ENCODE measurements around the gene PDE4D.
"Not testable (repeated sequence)": the region's sequence is repeated elsewhere in the genome, so short reads cannot be mapped to it uniquely, and the experiment has no call there.

Gene PDE4D

DNA sequence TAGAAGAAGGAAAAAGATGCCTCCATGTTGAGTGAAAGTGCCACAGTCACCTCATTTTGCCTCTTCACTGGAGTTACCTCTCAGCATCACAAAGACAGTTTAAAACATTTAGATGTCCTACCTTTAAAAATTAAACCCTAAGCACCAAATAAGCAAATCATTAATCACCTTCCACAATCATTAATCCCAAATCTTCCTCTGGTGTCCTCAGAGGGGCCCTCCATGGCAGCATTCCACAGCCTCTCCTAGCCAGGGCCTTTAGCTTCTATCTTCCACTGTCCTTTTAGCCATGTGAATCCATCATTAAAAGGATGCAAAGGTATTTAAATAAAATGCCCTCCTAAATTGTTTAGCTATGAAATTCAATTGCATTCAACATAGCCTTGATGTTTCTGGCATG lies 310.8 kb downstream of the PDE4D start:
- no peak for DNase-seq (ENCODE audit: low spot score)

DNA sequence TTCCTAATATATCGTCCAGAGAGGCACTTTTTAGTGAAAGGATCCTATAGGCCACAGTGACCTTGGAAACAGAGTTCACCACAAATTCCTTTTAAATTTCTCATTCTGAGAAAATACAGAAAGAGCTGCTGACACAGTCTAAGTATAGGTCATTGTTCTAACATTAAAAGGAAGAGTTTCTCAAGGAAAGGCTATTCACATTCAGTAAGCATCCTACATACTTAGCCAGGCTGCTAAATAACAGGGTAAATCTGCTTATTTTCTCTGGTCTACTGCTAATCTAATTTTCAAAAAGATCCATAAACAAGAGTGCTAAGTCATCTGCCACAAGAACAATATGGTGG lies 313.7 kb downstream of the PDE4D start:
- DNase-seq (ENCODE audit: low spot score), result no peak

DNA sequence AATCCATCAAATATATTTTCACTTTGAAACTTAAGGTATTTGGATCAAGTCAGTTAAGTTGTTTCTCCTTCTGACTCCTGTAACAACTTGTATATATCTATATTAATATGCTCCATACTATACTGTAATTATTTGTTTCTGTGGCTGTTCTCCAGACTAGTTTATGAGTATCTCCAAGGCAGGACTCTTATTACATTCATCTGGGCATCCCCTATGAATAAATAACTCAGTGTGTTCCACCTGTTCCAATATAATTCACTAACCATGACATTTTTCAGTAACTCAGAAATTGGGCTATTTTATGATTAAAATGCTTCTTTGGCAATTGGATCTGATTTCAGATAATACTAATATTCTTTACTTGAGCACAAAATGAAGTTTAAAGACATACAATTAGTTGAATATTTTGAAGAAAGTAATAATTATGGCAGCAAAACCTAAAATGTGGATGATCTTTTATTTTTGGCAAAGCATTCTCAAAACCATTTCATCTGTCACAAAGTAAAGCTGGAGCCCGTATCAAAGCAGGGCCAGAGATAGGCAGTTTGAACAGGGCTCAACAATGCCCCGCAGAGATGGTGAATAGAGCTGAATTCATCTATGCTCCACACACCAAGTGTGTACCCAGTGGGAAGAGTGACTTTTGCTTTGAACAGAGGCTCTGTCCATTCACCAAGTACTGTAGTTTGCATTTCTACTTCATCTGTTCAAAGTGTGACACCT lies 314.3 kb downstream of the PDE4D start:
- DNase-seq (ENCODE audit: low spot score), result no peak

GRCh38 chr5:59577485-59577884 lies 316.0 kb downstream of the PDE4D start:
- no peak for DNase-seq (ENCODE audit: low spot score)

DNA sequence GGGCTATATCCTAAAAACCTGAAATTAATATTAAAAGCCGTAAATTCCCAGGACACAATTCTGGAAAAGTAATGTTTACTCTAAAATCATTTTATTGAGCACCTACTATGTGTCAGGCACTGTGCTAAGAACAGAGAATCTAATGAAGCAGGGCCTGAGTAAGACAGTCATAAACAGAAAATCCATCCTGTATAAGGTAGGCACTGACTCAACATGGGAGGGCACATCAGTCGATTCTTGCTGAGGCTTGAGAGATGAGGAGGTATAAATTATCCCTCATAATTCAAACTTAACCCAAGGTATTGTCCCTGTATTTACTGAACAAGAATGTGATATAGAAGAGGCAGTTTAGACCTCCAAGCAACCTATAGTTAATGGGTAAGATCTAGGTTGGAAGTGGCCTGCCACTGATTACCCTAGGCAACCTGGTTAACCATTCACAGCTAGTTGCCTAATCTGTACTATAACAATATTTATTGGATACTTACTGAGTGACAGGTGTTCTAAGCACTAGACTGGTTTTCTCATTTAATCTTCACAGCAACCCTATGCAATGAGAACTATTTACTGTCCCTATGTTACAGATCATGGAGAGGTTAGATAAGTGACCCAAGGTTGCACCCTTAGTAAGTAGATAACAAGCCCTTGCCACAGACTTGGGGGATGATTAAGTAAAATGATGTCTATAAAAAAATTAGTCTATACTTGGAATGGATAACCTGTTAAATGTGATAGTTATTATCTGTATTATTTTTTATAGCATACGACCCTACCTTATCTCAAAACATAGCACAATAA lies 317.7 kb downstream of the PDE4D start:
- no peak for DNase-seq (ENCODE audit: low spot score)

DNA sequence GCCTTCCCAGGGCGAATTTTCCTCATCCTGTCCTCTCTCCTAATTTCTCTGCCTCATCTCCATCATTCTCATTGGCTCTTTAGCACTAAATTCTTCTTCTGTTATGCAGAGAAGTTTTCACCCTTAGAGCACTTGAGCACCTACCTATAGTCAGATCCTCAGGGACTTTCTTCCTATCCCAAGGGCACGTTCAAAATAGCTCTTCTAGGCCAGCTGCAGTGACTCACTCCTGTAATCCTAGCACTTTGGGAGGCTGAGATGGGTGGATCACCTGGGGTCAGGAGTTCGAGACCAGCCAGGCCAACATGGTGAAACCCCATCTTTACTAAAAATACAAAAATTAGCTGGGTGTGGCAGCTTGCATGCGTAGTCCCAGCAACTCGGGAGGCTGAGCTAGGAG lies 320.0 kb downstream of the PDE4D start:
- DNase-seq (ENCODE audit: low spot score), result not testable (repeated sequence)

- DNase-seq (ENCODE audit: low spot score), result no peak
Measured at GRCh38 chr5:59571067-59571466, 322.5 kb downstream of the PDE4D start.

GRCh38 chr5:59569608-59570334 lies 323.8 kb downstream of the PDE4D start:
- no peak for DNase-seq (ENCODE audit: low spot score)

DNA sequence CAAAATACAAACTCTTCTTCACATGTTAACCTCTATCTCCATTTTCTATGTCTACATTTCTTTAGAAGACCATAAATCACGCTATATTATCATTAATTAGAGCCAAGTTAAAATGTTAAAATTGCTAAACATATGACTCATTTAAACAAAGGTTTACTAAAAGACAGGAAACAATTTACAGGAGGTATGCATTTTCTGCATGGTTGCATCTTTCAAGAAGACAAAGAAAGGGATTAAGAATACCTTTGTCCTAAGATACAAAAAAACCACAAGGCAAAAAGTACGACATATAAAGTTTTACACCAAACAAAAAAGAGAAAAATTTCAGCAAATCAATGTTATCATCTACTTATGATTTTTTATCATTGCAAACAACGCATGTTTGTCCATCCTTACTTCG lies 324.4 kb downstream of the PDE4D start:
- DNase-seq (ENCODE audit: low spot score), result no peak

GRCh38 chr5:59568161-59568560 lies 325.4 kb downstream of the PDE4D start:
- DNase-seq (ENCODE audit: low spot score), result no peak

DNA sequence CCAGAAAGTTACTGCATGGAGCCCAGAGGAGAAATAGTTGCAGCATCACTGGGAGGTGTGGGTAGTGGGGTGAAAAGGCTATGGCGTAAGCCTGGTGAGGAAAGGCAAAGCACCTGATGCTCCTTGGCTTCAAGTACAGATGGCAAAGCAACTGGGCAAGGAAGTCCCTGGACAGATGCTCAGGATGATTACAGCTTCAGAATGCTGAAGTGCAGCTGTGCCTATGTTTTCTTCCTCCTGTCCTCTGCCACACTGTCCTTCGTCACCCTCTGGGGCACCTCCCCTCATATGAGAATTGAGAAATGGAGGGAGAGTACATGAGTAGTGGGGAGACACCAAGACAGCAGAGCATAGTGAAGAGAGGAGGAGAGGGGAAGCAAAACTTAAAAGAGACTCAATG lies 328.0 kb downstream of the PDE4D start:
- DNase-seq (ENCODE audit: low spot score), result no peak

GRCh38 chr5:59564895-59565294 lies 328.6 kb downstream of the PDE4D start:
- DNase-seq (ENCODE audit: low spot score), result no peak

- no peak for DNase-seq (ENCODE audit: low spot score)
Measured at GRCh38 chr5:59562756-59563389, 330.7 kb downstream of the PDE4D start.

- DNase-seq (ENCODE audit: low spot score), result no peak
Measured at GRCh38 chr5:59560553-59560952, 333.0 kb downstream of the PDE4D start.

GRCh38 chr5:59559847-59560246 lies 333.7 kb downstream of the PDE4D start:
- no peak for DNase-seq (ENCODE audit: low spot score)

DNA sequence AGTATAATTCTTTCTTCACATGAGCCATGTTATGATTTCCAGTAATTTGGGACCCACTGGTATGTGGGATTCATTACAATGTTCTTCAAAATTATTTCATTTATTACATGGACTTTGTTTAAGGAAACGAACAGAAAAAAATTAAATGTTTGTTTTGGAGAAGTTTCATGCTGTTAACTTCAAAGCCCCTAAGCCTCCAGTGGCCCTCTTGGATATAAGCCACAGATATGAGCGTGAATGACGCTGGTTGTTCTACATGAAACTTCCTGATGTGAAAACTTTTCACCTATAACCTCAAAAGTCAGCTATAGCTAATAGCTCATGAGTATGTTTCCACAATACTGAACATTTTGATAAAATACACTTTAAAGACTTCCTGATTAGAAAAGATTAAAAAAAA lies 334.2 kb downstream of the PDE4D start:
- no peak for DNase-seq (ENCODE audit: low spot score)

GRCh38 chr5:59558501-59558900 lies 335.0 kb downstream of the PDE4D start:
- no peak for DNase-seq (ENCODE audit: low spot score)

- DNase-seq (ENCODE audit: low spot score), result no peak
Measured at GRCh38 chr5:59557572-59557971, 336.0 kb downstream of the PDE4D start.

- DNase-seq (ENCODE audit: low spot score), result no peak
Measured at GRCh38 chr5:59555596-59555995, 337.9 kb downstream of the PDE4D start.

GRCh38 chr5:59554501-59554900 lies 339.0 kb downstream of the PDE4D start:
- no peak for DNase-seq (ENCODE audit: low spot score)

- no peak for DNase-seq (ENCODE audit: low spot score)
Measured at GRCh38 chr5:59553992-59554391, 339.5 kb downstream of the PDE4D start.

GRCh38 chr5:59548807-59549357 lies 344.6 kb downstream of the PDE4D start:
- no peak for DNase-seq (ENCODE audit: low spot score)
